Panc1 (cell line): ENCODE measurements around the gene SVIL. TPM values are rescaled to one million over a fixed set of nuclear protein-coding genes. Genes with fewer than 3 reads are reported as not detected.

Experiments
- ATAC-seq: fragments of 200-7000 bp; cut with Tn5 transposase; 2 replicates; pipeline ENCODE4 v1.9.1; 2020; ENCODE audit warnings: mild to moderate bottlenecking, moderate library complexity
- Bru-seq: library from RNA; stranded (reverse); fragments of 400-500 nt; gene quantifications from one replicate; lab custom pipeline; 2021; lab: Mats Ljungman, UMichigan
- BruChase-seq, 2 experiments: library from RNA; stranded (reverse); fragments of 400-500 nt; gene quantifications; one replicate each; lab custom pipeline; 2021; lab: Mats Ljungman, UMichigan
- BruUV-seq: library from RNA; stranded (reverse); fragments of 400-500 nt; replicated peaks from 2 replicates; lab custom pipeline; 2021; lab: Mats Ljungman, UMichigan
- CTCF ChIA-PET: fragments of 300-600 bp; sonication (Branson Sonifier 250); formaldehyde crosslinking; loops from one replicate; lab custom pipeline; 2022; ENCODE audit warnings: antibody characterized with exemption; lab: Charles Lee
- POLR2A ChIA-PET: fragments of 300-600 bp; sonication (Branson Sonifier 250); formaldehyde crosslinking; loops from one replicate; lab custom pipeline; 2022; ENCODE audit warnings: antibody characterized with exemption; lab: Charles Lee
- DNase-seq: peaks from one replicate; pipeline ENCODE4 v3.0.0-alpha.2; 2010; ENCODE audit warnings: low read depth, low spot score
- H3K27ac ChIP-seq: 2 replicates; pipeline ENCODE4 v1.5.1; 2011; ENCODE audit warnings: mild to moderate bottlenecking, low read length, inconsistent platforms
- H3K27me3 ChIP-seq: fragments of 200-500 bp; sonication (Bioruptor generic); 2 replicates; pipeline ENCODE4 v1.6.0; 2014; ENCODE audit warnings: low read length, inconsistent platforms; ENCODE audit not compliant: control insufficient read depth, insufficient read depth
- H3K36me3 ChIP-seq: fragments of 200-500 bp; sonication (Bioruptor generic); 2 replicates; pipeline ENCODE4 v1.5.1; 2014; ENCODE audit warnings: inconsistent platforms, mild to moderate bottlenecking, low read length, moderate library complexity; ENCODE audit not compliant: control insufficient read depth, insufficient read depth
- H3K4me1 ChIP-seq: 2 replicates; pipeline ENCODE4 v1.5.1; 2011; ENCODE audit warnings: inconsistent platforms, mild to moderate bottlenecking, low read length, moderate library complexity; ENCODE audit not compliant: control insufficient read depth, insufficient read depth
- H3K4me3 ChIP-seq, 2 experiments: 2 replicates each; pipeline ENCODE4 v1.5.1; 2011 to 2012; ENCODE audit warnings: low read depth in 2 of 2, low read length in 2 of 2, mild to moderate bottlenecking in 2 of 2, inconsistent platforms in 1 of 2, moderate library complexity in 1 of 2
- H3K9me3 ChIP-seq: fragments of 200-500 bp; sonication (Bioruptor generic); 2 replicates; pipeline ENCODE4 v1.5.1; 2014; ENCODE audit warnings: low read depth, mild to moderate bottlenecking, inconsistent platforms, low read length, moderate library complexity; ENCODE audit not compliant: control insufficient read depth, insufficient read depth
- CTCF ChIP-seq: fragments of 450-650 bp; IDR thresholded peaks from 2 replicates; pipeline ENCODE4 v1.5.1; 2017; ENCODE audit warnings: mild to moderate bottlenecking
- POLR2AphosphoS5 ChIP-seq: IDR thresholded peaks from 2 replicates; pipeline ENCODE4 v1.6.1; 2012; ENCODE audit warnings: mild to moderate bottlenecking, low read depth, low read length, moderate library complexity
- REST ChIP-seq, 2 experiments: IDR thresholded peaks; 2 replicates each; pipeline ENCODE4 v1.6.1; 2011 to 2012; ENCODE audit warnings: low read depth in 2 of 2, control low read depth in 1 of 2, low read length in 1 of 2, mild to moderate bottlenecking in 1 of 2, moderate library complexity in 1 of 2; ENCODE audit not compliant: insufficient read depth in 1 of 2
- SIN3A ChIP-seq: IDR thresholded peaks from 2 replicates; pipeline ENCODE4 v1.6.1; 2012; ENCODE audit warnings: low read depth, mild to moderate bottlenecking, low read length, moderate library complexity, borderline replicate concordance; ENCODE audit not compliant: insufficient read depth
- TCF7L2 ChIP-seq: IDR thresholded peaks from 2 replicates; pipeline ENCODE4 v1.6.1; 2011; ENCODE audit warnings: mild to moderate bottlenecking, low read depth, low read length, inconsistent platforms
- in situ Hi-C: cut with HindIII; loops from 2 replicates; pipeline ENCODE4 v1.10.0; 2016; ENCODE audit warnings: low sequenced_read_pairs, low pct_unique_long_range_greater_than_20kb
- intact Hi-C: fragments of 100-400 bp; cut with micrococcal nuclease; formaldehyde crosslinking; loops from one replicate; pipeline ENCODE4 v1.10.0; 2022; ENCODE audit not compliant: unreplicated experiment
- long read RNA-seq: library from polyadenylated mRNA; unstranded; transcript quantifications from one replicate; pipeline ENCODE4 v2.0.0, GENCODE V29; 2021; ENCODE audit not compliant: unreplicated experiment
- polyA plus RNA-seq: library from polyadenylated mRNA; unstranded; fragments of >200 nt; gene quantifications from one replicate; pipeline ENCODE4 v1.2.1, GENCODE V29; 2012; ENCODE audit warnings: missing spikeins; ENCODE audit not compliant: insufficient read length
- total RNA-seq: library from RNA; stranded (reverse); gene quantifications from one replicate; pipeline ENCODE4 v1.2.1, GENCODE V29; 2021; ENCODE audit not compliant: unreplicated experiment

Gene SVIL
- total RNA-seq: 72.8 TPM
- polyA plus RNA-seq: 64.8 TPM
- percentile 89 among the genes with signal in this experiment for Bru-seq, nascent RNA
- BruChase-seq, experiment 1, labeled RNA remaining after a 2-hour chase: percentile 75 among the genes with signal in this experiment
- BruChase-seq, experiment 2, labeled RNA remaining after a 6-hour chase: percentile 81 among the genes with signal in this experiment
- long read RNA-seq, partial matches to known transcripts: 51 of 88 reads
- long read RNA-seq, other reads (novel, unspliced or antisense): 37 of 88 reads

- POLR2A ChIA-PET: no interaction called here
- Histone ChIP-seq H3K27ac (peak within 1 kb of the TSS; percentile 76), H3K4me1 (peaks cover 32% of the 10 kb centered on the region), H3K27me3 (no peaks in the 10 kb centered on the region), H3K9me3 (no peaks in the 10 kb centered on the region), H3K4me3 (no peak within 1 kb of the TSS), H3K36me3 (no peaks in the 10 kb centered on the region)
- CTCF ChIA-PET: no interaction called here
- ATAC-seq (peak; percentile 68), DNase-seq (no peak)
- in situ Hi-C loops: no loop called here
- no peak for TF ChIP-seq CTCF
- no peak for TF ChIP-seq TCF7L2
- TF ChIP-seq POLR2AphosphoS5: no peak
- no peak for TF ChIP-seq SIN3A
- no peak for TF ChIP-seq REST (IDR thresholded peaks at IDR 0.05; ENCODE audit: insufficient read depth in 1 of 2, low read depth in 2 of 2, low read length in 1 of 2)
- intact Hi-C loops: no loop called here
- BruUV-seq: no TSS peak
Measured at GRCh38 chr10:29634764-29635625, at the start of gene SVIL. TSS of gene SVIL (minus strand) at chr10:29634971. CDS start at chr10:29555058, 79,913 bp downstream.

GRCh38 chr10:29681676-29682448 lies 47.1 kb upstream of the SVIL start:
- Histone ChIP-seq H3K4me3 (no peak overlapping the region), H3K36me3 (no peaks in the 10 kb centered on the region), H3K27me3 (no peaks in the 10 kb centered on the region), H3K9me3 (peaks cover 7% of the 10 kb centered on the region; the same call in 1 of the 2 replicates), H3K27ac (no peak overlapping the region), H3K4me1 (no peaks in the 10 kb centered on the region)
- ChIA-PET POLR2A (no interaction called here), CTCF (no interaction called here)
- TF ChIP-seq SIN3A (no peak), REST (IDR thresholded peaks at IDR 0.05; ENCODE audit: insufficient read depth in 1 of 2, low read depth in 2 of 2, low read length in 1 of 2) (no peak), POLR2AphosphoS5 (no peak), CTCF (no peak), TCF7L2 (no peak)
- DNase-seq (no peak), ATAC-seq (no peak)
- intact Hi-C loops (no loop called here), in situ Hi-C loops (no loop called here)
- BruUV-seq: no TSS peak
